GM12891 (cell line): ENCODE results near the gene DEPP1.
A peak's percentile ranks its signal among the peaks of the same experiment; 100 is the strongest.

ENCODE experiments used
- DNase-seq: peaks from one replicate; pipeline ENCODE4 v3.0.0; 2011; ENCODE audit warnings: low spot score; ENCODE audit not compliant: insufficient read length
- FAIRE-seq: peaks from 2 replicates; lab custom pipeline; 2011; peaks lifted over from hg19 to GRCh38; lab: Jason Lieb, UNC
- PAX5 ChIP-seq: IDR thresholded peaks from 2 replicates; pipeline ENCODE4 v1.6.1; 2011; ENCODE audit warnings: low read length, moderate library complexity, mild to moderate bottlenecking; ENCODE audit not compliant: insufficient read depth, severe bottlenecking
- POLR2A ChIP-seq: IDR thresholded peaks from 2 replicates; pipeline ENCODE4 v1.6.1; 2011; ENCODE audit warnings: low read depth, low read length, control low read depth
- POLR2AphosphoS5 ChIP-seq: IDR thresholded peaks from 2 replicates; pipeline ENCODE4 v1.6.1; 2011; ENCODE audit warnings: low read depth, low read length, control low read depth
- POU2F2 ChIP-seq: IDR thresholded peaks from 2 replicates; pipeline ENCODE4 v1.6.1; 2011; ENCODE audit warnings: low read depth, mild to moderate bottlenecking, control low read depth, low read length, moderate library complexity
- SPI1 ChIP-seq: IDR thresholded peaks from 2 replicates; pipeline ENCODE4 v1.6.1; 2011; ENCODE audit warnings: low read depth, low read length, control low read depth
- TAF1 ChIP-seq: IDR thresholded peaks from 2 replicates; pipeline ENCODE4 v1.6.1; 2011; ENCODE audit warnings: low read depth, low read length, control low read depth

The DEPP1 gene

DNA sequence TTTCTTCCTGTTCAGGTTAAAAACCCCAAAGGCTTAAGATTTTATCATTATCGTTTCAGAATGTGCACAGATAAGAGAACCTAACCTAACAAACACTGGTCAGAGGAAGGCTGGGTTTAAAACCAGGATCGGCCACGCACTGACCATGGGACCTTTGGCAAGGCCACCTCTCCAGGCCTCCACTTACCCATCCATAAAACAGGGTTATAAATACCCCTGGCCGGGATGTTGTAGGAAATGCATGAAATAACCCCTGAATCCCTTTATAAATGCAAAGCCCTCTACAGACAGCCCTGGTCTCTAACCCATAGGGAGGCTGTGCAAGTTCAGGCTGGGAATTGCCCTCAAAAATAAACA lies 418 bp downstream of the DEPP1 start:
- no peak for DNase-seq
- no peak for TF ChIP-seq POLR2AphosphoS5
- TF ChIP-seq TAF1 = no peak
- TF ChIP-seq PAX5 = no peak
- TF ChIP-seq POLR2A = no peak
- no peak for TF ChIP-seq POU2F2
- no peak for TF ChIP-seq SPI1
- no peak for FAIRE-seq

DNA sequence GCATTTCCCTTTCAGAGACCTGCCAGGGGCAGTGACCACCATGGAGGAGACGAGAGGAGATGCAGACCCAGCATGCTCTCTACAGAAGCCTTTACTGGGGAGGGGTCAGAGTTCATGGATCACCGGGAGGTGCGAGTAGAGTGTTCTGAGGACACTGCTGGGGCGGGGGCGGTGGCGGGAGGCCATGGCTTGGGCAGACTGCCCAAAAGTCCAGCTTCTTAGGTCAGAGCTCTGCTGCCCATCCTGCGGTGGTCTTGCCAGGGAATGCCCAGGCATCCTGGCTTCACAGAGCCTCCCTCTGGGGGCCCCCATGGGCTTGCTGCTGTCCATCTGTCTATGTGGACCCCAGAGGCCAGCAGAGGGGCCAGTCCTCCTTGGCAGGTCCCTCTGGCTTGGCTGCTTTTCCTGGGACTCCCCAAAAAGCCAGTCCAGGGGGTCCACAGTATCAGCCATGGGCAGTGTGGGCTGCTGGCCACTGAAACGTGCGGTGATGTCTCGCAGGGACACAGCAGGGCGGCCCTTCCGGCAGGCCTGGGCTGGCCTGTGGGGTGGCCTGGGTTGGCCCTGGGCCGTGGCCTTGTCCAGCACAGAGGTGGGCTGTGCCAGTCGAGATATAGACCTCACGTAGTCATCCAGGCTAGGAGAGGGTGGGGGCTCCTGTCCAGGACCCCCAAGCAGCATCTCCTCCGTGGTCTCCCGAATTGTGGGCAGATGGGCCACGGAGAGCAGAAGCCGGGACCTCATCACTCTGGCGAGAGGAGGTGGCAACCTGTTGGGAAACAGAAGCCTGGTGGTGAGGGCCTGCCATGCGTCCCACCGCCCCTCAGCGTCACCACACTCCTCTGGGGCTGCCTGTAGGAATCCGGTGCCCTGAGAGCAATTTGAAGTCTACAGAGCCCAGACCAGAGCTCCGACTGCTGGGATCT lies 1.1 kb downstream of the DEPP1 start:
- FAIRE-seq (no peak), DNase-seq (no peak)
- TF ChIP-seq PAX5 = no peak
- TF ChIP-seq POLR2AphosphoS5 = no peak
- no peak for TF ChIP-seq SPI1
- no peak for TF ChIP-seq TAF1
- TF ChIP-seq POU2F2 = no peak
- no peak for TF ChIP-seq POLR2A

DNA sequence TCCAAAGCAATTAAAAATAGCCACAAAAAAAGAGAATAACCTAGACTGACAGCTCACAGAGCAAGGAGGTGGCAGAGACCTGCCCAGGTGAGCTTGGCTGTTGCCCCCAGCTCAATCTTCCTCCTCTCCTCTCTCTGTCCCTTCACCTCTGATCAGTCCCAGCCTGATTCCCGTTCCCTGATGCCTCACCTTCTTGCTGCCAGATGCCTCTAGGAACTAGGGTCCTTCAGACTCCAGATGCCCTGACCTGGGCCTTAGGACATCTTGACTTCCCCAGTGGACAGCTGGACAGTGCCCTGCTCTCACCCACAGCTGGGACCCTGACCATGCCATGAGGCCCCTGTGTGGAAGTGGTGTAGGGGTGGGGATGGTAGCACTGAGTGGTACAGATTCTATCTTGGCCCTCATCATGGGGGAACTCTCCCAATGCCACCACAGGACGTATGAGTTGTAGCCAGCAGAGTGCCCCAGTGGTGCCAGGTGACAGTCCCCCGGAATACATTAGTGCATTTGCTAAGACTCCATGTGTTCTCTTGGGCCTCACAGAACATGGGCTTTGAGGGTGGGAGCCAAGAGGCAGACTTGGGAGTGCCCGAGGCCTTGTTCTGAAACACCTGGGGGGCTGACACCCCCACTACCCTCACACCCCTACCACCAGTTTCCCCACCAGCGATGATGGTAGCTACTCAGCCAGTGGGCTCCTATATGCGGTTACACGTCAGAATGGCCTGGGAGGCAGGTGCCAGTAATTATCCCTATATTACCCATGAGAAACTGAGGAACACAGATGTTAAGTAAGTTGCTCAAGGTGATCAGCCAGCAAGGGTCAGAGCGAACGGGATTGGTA lies 2.0 kb downstream of the DEPP1 start:
- DNase-seq = no peak
- no peak for FAIRE-seq

DNA sequence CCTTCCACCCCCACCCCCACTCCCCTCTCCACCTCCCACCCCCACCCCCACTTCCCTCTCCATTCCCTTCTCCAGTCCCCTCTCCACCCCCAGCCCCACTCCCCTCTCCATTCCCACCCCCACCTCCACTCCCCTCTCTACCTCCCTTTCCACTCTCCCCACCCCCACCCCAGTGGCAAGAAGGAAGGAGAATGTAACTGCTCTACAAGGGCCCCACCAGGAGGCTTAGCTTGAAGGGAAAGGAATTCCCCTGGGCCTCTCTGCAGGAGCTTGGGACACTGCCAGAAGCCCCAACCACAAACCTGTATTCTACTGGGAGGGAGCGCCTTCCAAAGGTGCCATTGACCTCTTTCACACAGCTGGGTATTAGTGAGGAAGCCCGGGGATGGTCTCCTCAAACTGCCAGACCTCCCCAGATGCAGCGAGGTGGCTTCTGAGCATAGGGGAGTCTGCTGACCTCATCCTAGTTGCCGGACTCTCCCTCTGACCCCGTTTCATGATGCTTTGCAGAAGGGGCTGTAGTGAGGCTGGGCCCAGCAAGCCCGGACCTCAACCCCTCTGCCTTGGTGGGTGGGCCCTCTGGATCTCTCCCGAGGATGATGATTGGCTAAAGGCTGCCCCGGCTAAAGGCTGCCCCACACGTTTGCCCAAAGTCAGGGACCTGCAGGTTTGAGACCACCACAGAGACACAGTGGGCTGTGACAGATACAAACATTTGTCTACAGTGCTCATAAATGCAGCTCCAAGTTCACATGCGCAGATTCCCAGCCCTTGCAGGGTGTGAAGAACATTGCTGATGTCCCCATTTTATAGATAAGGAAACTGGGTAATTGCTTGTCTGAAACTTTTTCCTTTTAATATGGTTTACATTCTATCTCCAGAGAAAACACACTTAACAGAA lies 2.9 kb downstream of the DEPP1 start:
- FAIRE-seq (no peak), DNase-seq (no peak)
- no peak for TF ChIP-seq POLR2AphosphoS5
- no peak for TF ChIP-seq PAX5
- no peak for TF ChIP-seq POU2F2
- TF ChIP-seq POLR2A = no peak
- no peak for TF ChIP-seq TAF1
- TF ChIP-seq SPI1 = no peak

More for the DNA sequence above, 2.0 kb downstream of the DEPP1 start:
- TF ChIP-seq PAX5 (no peak), TAF1 (no peak), POU2F2 (no peak), SPI1 (no peak), POLR2A (no peak), POLR2AphosphoS5 (no peak)

DNA sequence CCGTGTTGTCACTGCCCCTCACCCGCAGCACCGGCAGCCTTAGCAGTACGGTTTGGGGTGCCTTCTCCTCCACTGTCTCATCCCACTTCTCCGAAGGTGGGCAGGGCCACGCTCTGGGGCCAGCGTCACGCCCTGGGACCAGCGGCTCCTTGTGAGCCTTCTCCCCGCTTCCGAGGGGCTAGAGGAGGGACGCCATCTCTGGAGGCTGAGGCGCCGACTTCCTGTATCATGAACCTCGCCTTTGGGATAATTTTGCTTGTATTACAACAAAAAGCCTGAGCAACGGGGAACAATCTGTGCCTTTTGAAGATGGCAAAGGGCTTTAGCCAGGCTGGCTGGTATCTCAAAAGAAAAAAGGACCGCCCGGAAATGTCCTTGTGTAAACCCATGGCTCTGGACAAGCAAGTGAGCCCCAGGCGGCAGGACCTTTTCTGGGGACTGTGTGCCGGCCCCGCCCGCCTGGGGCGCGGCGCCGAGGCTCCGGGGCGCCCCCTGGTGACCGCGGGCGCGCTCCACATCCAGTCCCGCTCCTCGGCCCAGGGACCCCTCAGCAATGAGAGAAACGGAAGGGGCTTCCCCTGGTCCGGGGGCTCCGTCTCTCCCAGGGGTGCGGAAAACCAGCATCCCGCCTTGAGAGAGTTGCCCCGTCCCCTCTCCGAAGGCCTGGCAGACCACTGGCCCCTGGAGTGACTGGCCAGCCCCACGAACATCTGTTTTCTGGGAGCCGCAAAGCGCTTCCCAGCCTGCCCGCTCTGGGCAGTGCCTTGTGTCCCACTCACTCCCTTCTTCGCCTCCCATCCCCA lies 3.8 kb downstream of the DEPP1 start:
- no peak for TF ChIP-seq TAF1
- peak; percentile 23 for TF ChIP-seq PAX5
- no peak for TF ChIP-seq SPI1
- no peak for TF ChIP-seq POLR2A
- no peak for TF ChIP-seq POLR2AphosphoS5
- TF ChIP-seq POU2F2 = 0 out of 2 replicates have a peak, but pooled peaks have one; percentile 17
- peak; percentile 74 for FAIRE-seq
- peak; percentile 81 for DNase-seq

DNA sequence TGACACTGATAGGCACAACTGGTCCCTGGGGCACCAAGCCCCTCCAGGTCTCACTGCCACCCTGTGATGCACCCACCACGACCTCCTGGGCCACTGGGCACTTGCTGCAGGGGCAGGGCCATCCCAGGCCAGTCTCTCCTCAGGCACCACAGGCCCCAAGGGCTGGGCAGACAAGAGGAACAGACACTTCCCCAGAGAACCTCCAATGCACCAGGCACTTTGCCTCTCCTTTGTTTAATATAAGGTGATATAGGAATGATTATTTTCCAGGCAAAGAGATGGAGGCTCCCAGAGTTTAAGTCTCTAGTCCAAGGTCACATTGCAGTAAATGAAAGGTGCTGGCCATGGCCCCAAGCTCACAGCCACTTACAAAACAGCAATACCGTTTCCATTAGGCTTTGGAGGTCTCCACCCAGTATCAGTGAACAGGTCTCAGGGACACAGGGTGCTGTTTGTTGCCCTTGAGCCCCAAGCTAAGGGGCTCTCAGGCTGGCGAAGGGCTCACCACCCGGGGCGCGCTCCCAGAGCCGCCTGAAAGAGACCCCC lies 4.5 kb downstream of the DEPP1 start:
- FAIRE-seq (no peak), DNase-seq (no peak)
- TF ChIP-seq PAX5 (no peak), POLR2A (no peak), TAF1 (no peak), POU2F2 (no peak)

DNA sequence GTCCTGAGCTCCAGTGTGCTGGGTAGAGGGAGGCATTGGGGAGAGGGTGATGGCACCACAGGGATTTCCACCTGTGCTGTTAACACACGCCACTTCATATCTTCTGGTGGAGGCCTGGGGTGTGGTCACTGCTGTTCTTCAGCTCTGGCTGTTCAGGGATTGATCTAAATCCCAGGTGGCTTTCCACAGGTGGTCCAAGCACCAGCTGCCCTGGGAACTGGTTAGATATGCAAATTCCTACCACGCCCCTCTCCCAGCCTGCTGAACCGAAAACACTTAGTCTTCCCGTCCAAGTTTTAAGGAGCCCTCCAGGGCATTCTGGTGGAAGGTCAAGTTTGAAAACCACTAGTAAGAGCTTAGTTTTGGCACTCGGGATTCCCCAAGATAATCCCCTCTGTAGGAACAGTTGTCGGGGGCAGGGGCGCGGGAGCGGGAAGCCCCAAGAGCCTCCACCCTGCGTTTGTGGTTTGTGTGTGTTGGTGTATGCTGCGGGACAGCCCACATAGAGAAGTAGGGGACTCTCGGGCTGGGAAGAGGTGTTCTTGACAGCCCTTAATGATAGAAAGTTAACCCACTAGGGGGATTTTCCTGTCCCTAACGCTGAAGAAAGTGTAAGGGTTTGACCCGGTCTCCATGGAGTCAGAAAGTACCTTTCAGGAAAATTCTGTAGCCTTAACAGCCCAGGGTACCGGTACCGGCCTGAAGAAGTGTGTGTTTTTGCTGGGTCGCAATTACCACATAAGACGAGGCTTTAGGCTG lies 5.1 kb downstream of the DEPP1 start:
- DNase-seq (no peak), FAIRE-seq (peak; percentile 66)
- TF ChIP-seq POLR2AphosphoS5 (no peak), PAX5 (no peak), POU2F2 (no peak), POLR2A (no peak), SPI1 (no peak), TAF1 (no peak)
